Iris pigment epithelial cell (primary cell): ENCODE results near the gene MYO1B.

Experiments used
- DNase-seq: peaks from one replicate; pipeline ENCODE4 v3.0.0-alpha.2; 2011; ENCODE audit warnings: low read depth

Gene MYO1B

GRCh38 chr2:191262436-191262835, 17.2 kb downstream of the MYO1B start:
- peak; percentile 54 for DNase-seq

- DNase-seq, result peak; percentile 39
These were observed 17.8 kb downstream of the MYO1B start for GRCh38 chr2:191263050-191263449.

GRCh38 chr2:191264647-191265081, 19.5 kb downstream of the MYO1B start:
- DNase-seq, result peak; percentile 83

GRCh38 chr2:191265311-191266170, 20.3 kb downstream of the MYO1B start:
- DNase-seq, result peak; percentile 62

GRCh38 chr2:191266201-191266600, 21.0 kb downstream of the MYO1B start:
- no peak for DNase-seq

GRCh38 chr2:191268596-191268995, 23.4 kb downstream of the MYO1B start:
- DNase-seq, result no peak

GRCh38 chr2:191270306-191271161, 25.3 kb downstream of the MYO1B start:
- DNase-seq, result no peak

GRCh38 chr2:191272064-191272463, 26.9 kb downstream of the MYO1B start:
- no peak for DNase-seq

- no peak for DNase-seq
These were observed 29.2 kb downstream of the MYO1B start for GRCh38 chr2:191274413-191274815.

- DNase-seq, result no peak
These were observed 31.7 kb downstream of the MYO1B start for GRCh38 chr2:191276792-191277465.

GRCh38 chr2:191280290-191280689, 35.1 kb downstream of the MYO1B start:
- DNase-seq, result no peak

- no peak for DNase-seq
These were observed 35.9 kb downstream of the MYO1B start for GRCh38 chr2:191280834-191281756.

- DNase-seq, result no peak
These were observed 40.0 kb downstream of the MYO1B start for GRCh38 chr2:191285252-191285651.

GRCh38 chr2:191287820-191288219, 42.6 kb downstream of the MYO1B start:
- no peak for DNase-seq

GRCh38 chr2:191289049-191289448, 43.8 kb downstream of the MYO1B start:
- DNase-seq, result no peak

- peak; percentile 29 for DNase-seq
These were observed 46.3 kb downstream of the MYO1B start for GRCh38 chr2:191291471-191291870.

- DNase-seq, result no peak
These were observed 47.7 kb downstream of the MYO1B start for GRCh38 chr2:191292869-191293268.

- no peak for DNase-seq
These were observed 49.9 kb downstream of the MYO1B start for GRCh38 chr2:191295088-191295487.

GRCh38 chr2:191296083-191297006, 51.1 kb downstream of the MYO1B start:
- no peak for DNase-seq

GRCh38 chr2:191297033-191297432, 51.8 kb downstream of the MYO1B start:
- peak; percentile 34 for DNase-seq
